Upper lobe of left lung (tissue), 4 donors: ENCODE data around the gene CDRT4.

Experiments used
- EP300 ChIP-seq, 4 donors: sonication (generic); formaldehyde crosslinking; IDR thresholded peaks; one replicate each; pipeline ENCODE4 v1.5.1; 2017; ENCODE audit warnings: antibody characterized with exemption in 4 of 4, control low read depth in 2 of 4
- POLR2A ChIP-seq, 4 donors: fragments of 450-650 bp; IDR thresholded peaks; one replicate each; pipeline ENCODE4 v1.5.1; 2016 to 2017; ENCODE audit warnings: antibody characterized with exemption in 4 of 4, mild to moderate bottlenecking in 2 of 4

- no peak for TF ChIP-seq POLR2A (IDR thresholded peaks at IDR 0.05)
- TF ChIP-seq EP300 (IDR thresholded peaks at IDR 0.05) = peak in 3 of 4 donors; percentile 15 to 81 (median 63)
Measured at GRCh38 chr17:15490634-15491261, 23.3 kb upstream of the CDRT4 start.
